HepG2 (cell line): Measurements from ENCODE around the gene ZNHIT1. TPM values are rescaled to one million over a fixed set of nuclear protein-coding genes. Genes with fewer than 3 reads are reported as not detected.
A peak's percentile ranks its signal among the peaks of the same experiment; 100 is the strongest.

Experiments used
- AKAP8 ChIP-seq: sonication (generic); formaldehyde crosslinking; IDR thresholded peaks from 2 replicates; pipeline ENCODE4 v1.5.1; 2020; ENCODE audit warnings: mild to moderate bottlenecking, missing genetic modification reagents
- CEBPG ChIP-seq: IDR thresholded peaks from 2 replicates; pipeline ENCODE4 v1.6.1; 2016
- ELF4 ChIP-seq: sonication (generic); formaldehyde crosslinking; IDR thresholded peaks from 2 replicates; pipeline ENCODE4 v1.5.0; 2020; ENCODE audit warnings: missing genetic modification reagents, mild to moderate bottlenecking, moderate library complexity, borderline replicate concordance
- FOXJ3 ChIP-seq: sonication (generic); formaldehyde crosslinking; IDR thresholded peaks from 2 replicates; pipeline ENCODE4 v1.4.0; 2020; ENCODE audit warnings: missing genetic modification reagents, mild to moderate bottlenecking, borderline replicate concordance
- GATA4 ChIP-seq: sonication (generic); IDR thresholded peaks from 2 replicates; pipeline ENCODE4 v1.6.1; 2016; ENCODE audit warnings: antibody characterized with exemption, low read depth, borderline replicate concordance
- GATAD1 ChIP-seq: IDR thresholded peaks from 2 replicates; pipeline ENCODE4 v1.6.1; 2016; ENCODE audit warnings: missing genetic modification reagents, missing compliant biosample characterization
- MAFG ChIP-seq: sonication (generic); formaldehyde crosslinking; IDR thresholded peaks from 2 replicates; pipeline ENCODE4 v1.5.1; 2020; ENCODE audit warnings: mild to moderate bottlenecking, missing genetic modification reagents
- MIER3 ChIP-seq: IDR thresholded peaks from 2 replicates; pipeline ENCODE4 v1.6.1; 2016; ENCODE audit warnings: missing compliant biosample characterization, borderline replicate concordance
- SAP130 ChIP-seq: IDR thresholded peaks from 2 replicates; pipeline ENCODE4 v1.6.1; 2016; ENCODE audit warnings: low read depth
- SMAD3 ChIP-seq: sonication (generic); formaldehyde crosslinking; IDR thresholded peaks from 2 replicates; pipeline ENCODE4 v1.4.0; 2020; ENCODE audit warnings: missing genetic modification reagents
- TBX2 ChIP-seq: sonication (generic); formaldehyde crosslinking; IDR thresholded peaks from 2 replicates; pipeline ENCODE4 v1.5.0; 2020; ENCODE audit warnings: missing genetic modification reagents, mild to moderate bottlenecking, borderline replicate concordance
- TBX3 ChIP-seq: fragments of 450-650 bp; IDR thresholded peaks from 2 replicates; pipeline ENCODE4 v1.6.1; 2017; ENCODE audit warnings: antibody characterized with exemption, mild to moderate bottlenecking, inconsistent platforms, borderline replicate concordance
- XRCC5 ChIP-seq: fragments of 200-400 bp; formaldehyde crosslinking; optimal IDR thresholded peaks from 2 replicates; pipeline ENCODE3; 2017; ENCODE audit warnings: mild to moderate bottlenecking, low read length
- ZBTB20 ChIP-seq: sonication (generic); formaldehyde crosslinking; IDR thresholded peaks from 2 replicates; pipeline ENCODE4 v1.8.1; 2023; ENCODE audit warnings: missing genetic modification reagents, low read depth, mild to moderate bottlenecking, borderline replicate concordance
- ZBTB7B ChIP-seq: sonication (generic); formaldehyde crosslinking; IDR thresholded peaks from 2 replicates; pipeline ENCODE4 v1.4.0; 2020; ENCODE audit warnings: missing genetic modification reagents
- ZFX ChIP-seq: sonication (generic); formaldehyde crosslinking; IDR thresholded peaks from 2 replicates; pipeline ENCODE4 v1.4.0; 2020; ENCODE audit warnings: mild to moderate bottlenecking, low read depth, missing genetic modification reagents, moderate library complexity
- ZMYM4 ChIP-seq: sonication (generic); formaldehyde crosslinking; IDR thresholded peaks from 2 replicates; pipeline ENCODE4 v1.8.1; 2023; ENCODE audit warnings: mild to moderate bottlenecking, missing genetic modification reagents
- ZNF235 ChIP-seq: sonication (generic); formaldehyde crosslinking; IDR thresholded peaks from 2 replicates; pipeline ENCODE4 v1.8.1; 2023; ENCODE audit warnings: mild to moderate bottlenecking, missing genetic modification reagents, borderline replicate concordance
- ZNF331 ChIP-seq: sonication (generic); formaldehyde crosslinking; IDR thresholded peaks from 2 replicates; pipeline ENCODE4 v1.4.0; 2020; ENCODE audit warnings: missing genetic modification reagents
- ZNF619 ChIP-seq: sonication (generic); formaldehyde crosslinking; IDR thresholded peaks from 2 replicates; pipeline ENCODE4 v1.4.0; 2020; ENCODE audit warnings: mild to moderate bottlenecking, missing genetic modification reagents
- ZNF781 ChIP-seq: sonication (generic); formaldehyde crosslinking; IDR thresholded peaks from 2 replicates; pipeline ENCODE4 v1.5.1; 2020; ENCODE audit warnings: borderline replicate concordance, mild to moderate bottlenecking, missing genetic modification reagents; ENCODE audit errors: not compliant biosample characterization
- ZNF792 ChIP-seq: IDR thresholded peaks from 2 replicates; pipeline ENCODE4 v1.6.1; 2016
- polyA plus RNA-seq, 8 experiments: library from polyadenylated mRNA; depleted of rRNA in 3 of 8; stranded (reverse) in 7 of 8; unstranded in 1 of 8; fragments of >200 nt; fragmentation: Illumina TruSeq in 4 of 8; extraction: Trizol in 4 of 8; gene quantifications; 2 replicates each; pipeline versions ENCODE4 v1.2.1 to v1.2.3, GENCODE V29; 2011 to 2016; ENCODE audit warnings: low read depth in 4 of 8, missing spikeins in 1 of 8, mixed read lengths in 1 of 8; ENCODE audit not compliant: insufficient read depth in 1 of 8
- total RNA-seq, 5 experiments: library from RNA; depleted of rRNA; stranded (reverse); fragments of >200 nt; fragmentation: Illumina TruSeq; extraction: Trizol; gene quantifications; 2 replicates each; pipeline ENCODE4 v1.2.3, GENCODE V29; 2016; ENCODE audit warnings: low read depth in 1 of 5
- TF ChIP-seq, protein P1 (sequence below): fragments of 450-650 bp; IDR thresholded peaks from 2 replicates; pipeline ENCODE4 v1.6.1; 2016
- TF ChIP-seq, protein P2 (sequence below): sonication (generic); formaldehyde crosslinking; conservative IDR thresholded peaks from 2 replicates; pipeline ENCODE4 v1.4.0; 2020; ENCODE audit warnings: mild to moderate bottlenecking, missing genetic modification reagents, moderate library complexity
- TF ChIP-seq, protein P3 (sequence below): sonication (generic); formaldehyde crosslinking; IDR thresholded peaks from 2 replicates; pipeline ENCODE4 v1.4.0; 2020; ENCODE audit warnings: missing genetic modification reagents

ZNHIT1 gene
- total and polyA plus RNA-seq, 2 of the 13 experiments (the other 11 are each of a cell fraction or from before 2014, with no cell fraction given): 32.5 to 64.5 TPM

DNA sequence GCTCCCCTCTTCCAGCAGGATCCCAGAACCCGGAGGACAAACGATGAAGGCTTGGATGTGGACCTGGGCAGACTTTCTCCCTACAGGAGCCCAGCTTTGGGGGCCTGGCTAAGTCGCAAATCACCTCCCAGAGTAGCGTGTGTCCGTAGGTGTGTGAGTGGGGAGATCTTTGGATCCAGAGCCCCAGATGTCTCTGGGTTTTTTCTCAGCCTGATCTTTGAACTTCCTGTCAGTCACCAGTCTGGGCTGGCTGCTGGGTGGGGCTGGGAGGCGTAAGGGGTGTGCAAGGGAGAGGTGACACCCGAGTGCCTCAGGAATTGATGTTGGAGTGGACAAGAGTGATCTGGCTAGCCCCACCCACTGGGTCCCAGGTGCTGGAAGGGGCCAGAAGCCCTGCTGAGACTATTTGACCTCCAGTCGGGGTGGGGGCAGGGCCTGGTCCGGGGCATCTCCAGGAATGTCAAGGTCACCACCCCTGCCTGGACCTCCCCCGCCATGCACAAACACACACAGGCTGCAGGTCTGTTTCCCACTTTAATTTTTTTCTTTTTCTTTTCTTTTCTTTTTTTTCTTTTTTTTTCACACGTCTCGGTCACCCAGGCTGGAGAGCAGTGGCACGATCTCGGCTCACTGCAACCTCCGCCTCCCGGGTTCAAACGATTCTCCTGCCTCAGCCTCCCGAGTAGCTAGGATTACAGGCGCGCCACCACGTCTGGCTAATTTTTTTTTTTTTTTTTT, 16.9 kb upstream of the ZNHIT1 start, which contains the start of gene MOGAT3 (continued):
- TF ChIP-seq MAFG (CRISPR knock-in tag) (no peak), ELF4 (0 out of 2 replicates have a peak, but pooled peaks have one; percentile 67), TBX2 (CRISPR knock-in tag) (peak; percentile 92), ZBTB20 (peak; percentile 92; the same call in 1 of the 2 replicates), CEBPG (CRISPR knock-in tag) (0 out of 2 replicates have a peak, but pooled peaks have one; percentile 29), GATAD1 (CRISPR knock-in tag) (peak; percentile 51; the same call in 1 of the 2 replicates), ZFX (CRISPR knock-in tag) (peak; percentile 47; the same call in 1 of the 2 replicates), XRCC5 (peak; percentile 40), SMAD3 (CRISPR knock-in tag) (peak; percentile 64; the same call in 1 of the 2 replicates), AKAP8 (CRISPR knock-in tag) (no peak), MIER3 (peak; percentile 80; the same call in 1 of the 2 replicates), ZNF619 (CRISPR knock-in tag) (no peak), ZBTB7B (peak; percentile 76), TBX3 (peak; percentile 82; the same call in 1 of the 2 replicates), FOXJ3 (peak; percentile 16; the same call in 1 of the 2 replicates), ZNF331 (CRISPR knock-in tag) (no peak), ZNF235 (CRISPR knock-in tag) (no peak), GATA4 (peak; percentile 56; the same call in 1 of the 2 replicates), ZNF792 (peak; percentile 67), SAP130 (peak; percentile 93), ZNF781 (CRISPR knock-in tag) (peak; percentile 89), ZMYM4 (CRISPR knock-in tag) (peak; percentile 55; the same call in 1 of the 2 replicates)
- TF ChIP-seq, protein P1, sequence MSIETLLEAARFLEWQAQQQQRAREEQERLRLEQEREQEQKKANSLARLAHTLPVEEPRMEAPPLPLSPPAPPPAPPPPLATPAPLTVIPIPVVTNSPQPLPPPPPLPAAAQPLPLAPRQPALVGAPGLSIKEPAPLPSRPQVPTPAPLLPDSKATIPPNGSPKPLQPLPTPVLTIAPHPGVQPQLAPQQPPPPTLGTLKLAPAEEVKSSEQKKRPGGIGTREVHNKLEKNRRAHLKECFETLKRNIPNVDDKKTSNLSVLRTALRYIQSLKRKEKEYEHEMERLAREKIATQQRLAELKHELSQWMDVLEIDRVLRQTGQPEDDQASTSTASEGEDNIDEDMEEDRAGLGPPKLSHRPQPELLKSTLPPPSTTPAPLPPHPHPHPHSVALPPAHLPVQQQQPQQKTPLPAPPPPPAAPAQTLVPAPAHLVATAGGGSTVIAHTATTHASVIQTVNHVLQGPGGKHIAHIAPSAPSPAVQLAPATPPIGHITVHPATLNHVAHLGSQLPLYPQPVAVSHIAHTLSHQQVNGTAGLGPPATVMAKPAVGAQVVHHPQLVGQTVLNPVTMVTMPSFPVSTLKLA: 0 out of 2 replicates have a peak, but pooled peaks have one; percentile 17
- TF ChIP-seq, protein P2, sequence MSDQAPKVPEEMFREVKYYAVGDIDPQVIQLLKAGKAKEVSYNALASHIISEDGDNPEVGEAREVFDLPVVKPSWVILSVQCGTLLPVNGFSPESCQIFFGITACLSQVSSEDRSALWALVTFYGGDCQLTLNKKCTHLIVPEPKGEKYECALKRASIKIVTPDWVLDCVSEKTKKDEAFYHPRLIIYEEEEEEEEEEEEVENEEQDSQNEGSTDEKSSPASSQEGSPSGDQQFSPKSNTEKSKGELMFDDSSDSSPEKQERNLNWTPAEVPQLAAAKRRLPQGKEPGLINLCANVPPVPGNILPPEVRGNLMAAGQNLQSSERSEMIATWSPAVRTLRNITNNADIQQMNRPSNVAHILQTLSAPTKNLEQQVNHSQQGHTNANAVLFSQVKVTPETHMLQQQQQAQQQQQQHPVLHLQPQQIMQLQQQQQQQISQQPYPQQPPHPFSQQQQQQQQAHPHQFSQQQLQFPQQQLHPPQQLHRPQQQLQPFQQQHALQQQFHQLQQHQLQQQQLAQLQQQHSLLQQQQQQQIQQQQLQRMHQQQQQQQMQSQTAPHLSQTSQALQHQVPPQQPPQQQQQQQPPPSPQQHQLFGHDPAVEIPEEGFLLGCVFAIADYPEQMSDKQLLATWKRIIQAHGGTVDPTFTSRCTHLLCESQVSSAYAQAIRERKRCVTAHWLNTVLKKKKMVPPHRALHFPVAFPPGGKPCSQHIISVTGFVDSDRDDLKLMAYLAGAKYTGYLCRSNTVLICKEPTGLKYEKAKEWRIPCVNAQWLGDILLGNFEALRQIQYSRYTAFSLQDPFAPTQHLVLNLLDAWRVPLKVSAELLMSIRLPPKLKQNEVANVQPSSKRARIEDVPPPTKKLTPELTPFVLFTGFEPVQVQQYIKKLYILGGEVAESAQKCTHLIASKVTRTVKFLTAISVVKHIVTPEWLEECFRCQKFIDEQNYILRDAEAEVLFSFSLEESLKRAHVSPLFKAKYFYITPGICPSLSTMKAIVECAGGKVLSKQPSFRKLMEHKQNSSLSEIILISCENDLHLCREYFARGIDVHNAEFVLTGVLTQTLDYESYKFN (CRISPR knock-in tag): peak; percentile 94
- TF ChIP-seq, protein P3, sequence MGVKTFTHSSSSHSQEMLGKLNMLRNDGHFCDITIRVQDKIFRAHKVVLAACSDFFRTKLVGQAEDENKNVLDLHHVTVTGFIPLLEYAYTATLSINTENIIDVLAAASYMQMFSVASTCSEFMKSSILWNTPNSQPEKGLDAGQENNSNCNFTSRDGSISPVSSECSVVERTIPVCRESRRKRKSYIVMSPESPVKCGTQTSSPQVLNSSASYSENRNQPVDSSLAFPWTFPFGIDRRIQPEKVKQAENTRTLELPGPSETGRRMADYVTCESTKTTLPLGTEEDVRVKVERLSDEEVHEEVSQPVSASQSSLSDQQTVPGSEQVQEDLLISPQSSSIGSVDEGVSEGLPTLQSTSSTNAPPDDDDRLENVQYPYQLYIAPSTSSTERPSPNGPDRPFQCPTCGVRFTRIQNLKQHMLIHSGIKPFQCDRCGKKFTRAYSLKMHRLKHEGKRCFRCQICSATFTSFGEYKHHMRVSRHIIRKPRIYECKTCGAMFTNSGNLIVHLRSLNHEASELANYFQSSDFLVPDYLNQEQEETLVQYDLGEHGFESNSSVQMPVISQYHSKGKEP (CRISPR knock-in tag): no peak
